ENCODE data around the gene POM121L2. TPM values are rescaled to one million over a fixed set of nuclear protein-coding genes. Genes with fewer than 3 reads are reported as not detected.

POM121L2 gene
- total RNA-seq, 1 donor: not detected

DNA sequence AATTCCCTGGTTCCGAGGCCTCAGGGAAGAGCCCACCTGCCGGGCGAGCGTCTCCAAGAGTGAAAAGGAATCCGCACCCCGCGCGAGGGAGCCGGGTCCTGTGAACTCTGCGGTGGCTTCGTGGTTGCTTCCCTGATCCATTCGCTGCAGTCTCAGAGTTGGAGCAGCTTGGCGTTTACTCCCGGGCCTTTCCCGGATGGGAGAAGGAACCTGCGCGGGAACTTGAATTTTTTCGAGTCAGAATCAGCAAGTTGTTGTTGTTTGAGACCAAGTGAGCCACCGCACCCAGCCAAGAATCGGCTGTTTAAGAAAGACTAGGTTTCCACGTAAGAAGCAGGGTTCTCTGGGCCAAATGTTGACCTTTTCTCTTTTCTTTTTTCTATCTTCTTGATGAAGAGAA is 51.7 kb downstream of the POM121L2 start:
- no peak overlapping the region for H3K27ac ChIP-seq (ENCODE audit: low read depth, low read length)
- no peaks in the 10 kb centered on the region for H3K9me3 ChIP-seq (ENCODE audit: low read depth, low read length)
- peak overlapping the region; percentile 73 for H3K4me2 ChIP-seq (ENCODE audit: insufficient read depth, low read length)
- H3K4me3 ChIP-seq (ENCODE audit: insufficient read depth, low read length): peak overlapping the region; percentile 33
- H3K36me3 ChIP-seq (ENCODE audit: insufficient read depth, low read length): no peaks in the 10 kb centered on the region
- no peaks in the 10 kb centered on the region for H3K4me1 ChIP-seq (ENCODE audit: insufficient read depth, low read length)
- peak overlapping the region; percentile 47 for H2AFZ ChIP-seq (ENCODE audit: low read length)
- H3K27me3 ChIP-seq (ENCODE audit: insufficient read depth, low read length): peaks cover 10% of the 10 kb centered on the region
- H4K20me1 ChIP-seq (ENCODE audit: insufficient read depth, low read length): no peaks in the 10 kb centered on the region
- H3K79me2 ChIP-seq (ENCODE audit: insufficient read depth, low read length): no peaks in the 10 kb centered on the region
- TF ChIP-seq, protein P1, sequence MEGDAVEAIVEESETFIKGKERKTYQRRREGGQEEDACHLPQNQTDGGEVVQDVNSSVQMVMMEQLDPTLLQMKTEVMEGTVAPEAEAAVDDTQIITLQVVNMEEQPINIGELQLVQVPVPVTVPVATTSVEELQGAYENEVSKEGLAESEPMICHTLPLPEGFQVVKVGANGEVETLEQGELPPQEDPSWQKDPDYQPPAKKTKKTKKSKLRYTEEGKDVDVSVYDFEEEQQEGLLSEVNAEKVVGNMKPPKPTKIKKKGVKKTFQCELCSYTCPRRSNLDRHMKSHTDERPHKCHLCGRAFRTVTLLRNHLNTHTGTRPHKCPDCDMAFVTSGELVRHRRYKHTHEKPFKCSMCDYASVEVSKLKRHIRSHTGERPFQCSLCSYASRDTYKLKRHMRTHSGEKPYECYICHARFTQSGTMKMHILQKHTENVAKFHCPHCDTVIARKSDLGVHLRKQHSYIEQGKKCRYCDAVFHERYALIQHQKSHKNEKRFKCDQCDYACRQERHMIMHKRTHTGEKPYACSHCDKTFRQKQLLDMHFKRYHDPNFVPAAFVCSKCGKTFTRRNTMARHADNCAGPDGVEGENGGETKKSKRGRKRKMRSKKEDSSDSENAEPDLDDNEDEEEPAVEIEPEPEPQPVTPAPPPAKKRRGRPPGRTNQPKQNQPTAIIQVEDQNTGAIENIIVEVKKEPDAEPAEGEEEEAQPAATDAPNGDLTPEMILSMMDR (IDR thresholded peaks at IDR 0.05; ENCODE audit: extremely low read depth, low read depth, low read length): no peak
- DNase-seq (ENCODE audit: insufficient read length, low spot score, missing footprints): no peak

Other genes with a start within 250 kb of the POM121L2 start
- gene PRSS16, start 64.6 kb downstream of the POM121L2 start, total RNA-seq: not detected in 2 replicates
- gene ZNF391, start 76.5 kb upstream of the POM121L2 start, total RNA-seq: 2.5 and 4.1 TPM in 2 replicates
- gene ZNF184, start 160.8 kb upstream of the POM121L2 start, total RNA-seq: 9.8 and 10.0 TPM in 2 replicates